ENCODE measurements around the gene JTB.

GRCh38 chr1:153932156-153933131, 45.0 kb downstream of the JTB start:
- no peak for TF ChIP-seq CTCF (IDR thresholded peaks at IDR 0.05; ENCODE audit: low read length)
- TF ChIP-seq EZH2 (IDR thresholded peaks at IDR 0.05; ENCODE audit: borderline replicate concordance, low read length), result no peak

Measured in OCI-LY1 (cell line).